ENCODE measurements around the gene RAD21L1.
A peak's percentile ranks its signal among the peaks of the same experiment; 100 is the strongest.

Gene RAD21L1

GRCh38 chr20:1203630-1204029 lies 22.2 kb upstream of the RAD21L1 start:
- Histone ChIP-seq H2BK5ac (ENCODE audit: low read depth, low read length, poor library complexity) (no peak overlapping the region), H3K9ac (ENCODE audit: low read length) (no peak overlapping the region), H2BK120ac (ENCODE audit: insufficient read depth, low read length, poor library complexity) (no peak overlapping the region), H2BK12ac (ENCODE audit: low read length) (no peak overlapping the region), H3K4me3 (ENCODE audit: low read depth, low read length) (no peak overlapping the region), H2AFZ (ENCODE audit: insufficient read depth, low read length, poor library complexity) (no peak overlapping the region), H3K27me3 (ENCODE audit: insufficient read depth, low read length) (no peaks in the 10 kb centered on the region), H3K18ac (ENCODE audit: low read length) (no peak overlapping the region), H3K27ac (ENCODE audit: low read depth, low read length) (no peak overlapping the region), H4K12ac (ENCODE audit: low read depth, low read length) (no peak overlapping the region), H3K9me3 (ENCODE audit: insufficient read depth, low read depth, low read length) (no peaks in the 10 kb centered on the region), H3K23ac (ENCODE audit: low read length) (no peak overlapping the region), H4K91ac (ENCODE audit: low read depth, low read length) (no peak overlapping the region), H3K4ac (ENCODE audit: low read depth, low read length) (no peak overlapping the region), H3K14ac (ENCODE audit: low read length) (no peak overlapping the region), H3K4me1 (ENCODE audit: control insufficient read depth in 1 of 2, insufficient read depth in 2 of 2, low read length in 2 of 2) (no peaks in the 10 kb centered on the region), H4K8ac (ENCODE audit: low read depth, low read length) (no peak overlapping the region), H3K79me2 (ENCODE audit: control insufficient read depth, insufficient read depth, low read length, poor library complexity) (no peaks in the 10 kb centered on the region), H2AK5ac (ENCODE audit: low read length) (no peak overlapping the region), H3K4me2 (ENCODE audit: low read length) (no peak overlapping the region), H3K79me1 (ENCODE audit: low read length) (no peaks in the 10 kb centered on the region), H3K36me3 (ENCODE audit: control insufficient read depth in 1 of 2, insufficient read depth in 2 of 2, low read length in 2 of 2) (no peaks in the 10 kb centered on the region)
- WGBS (ENCODE audit: extremely low coverage, insufficient coverage, insufficient read length): no CpG with 5 or more reads among the region's 5 CpGs
- no peak for DNase-seq

- Histone ChIP-seq H3K23ac (ENCODE audit: low read length) (no peak overlapping the region), H3K4me3 (ENCODE audit: low read depth, low read length) (no peak overlapping the region), H4K12ac (ENCODE audit: low read depth, low read length) (no peak overlapping the region), H3K27me3 (ENCODE audit: insufficient read depth, low read length) (no peaks in the 10 kb centered on the region), H3K9me3 (ENCODE audit: insufficient read depth, low read depth, low read length) (no peaks in the 10 kb centered on the region), H3K14ac (ENCODE audit: low read length) (no peak overlapping the region), H4K8ac (ENCODE audit: low read depth, low read length) (no peak overlapping the region), H3K4me2 (ENCODE audit: low read length) (no peak overlapping the region), H2BK120ac (ENCODE audit: insufficient read depth, low read length, poor library complexity) (no peak overlapping the region), H2BK12ac (ENCODE audit: low read length) (no peak overlapping the region), H3K36me3 (ENCODE audit: control insufficient read depth in 1 of 2, insufficient read depth in 2 of 2, low read length in 2 of 2) (no peaks in the 10 kb centered on the region), H4K91ac (ENCODE audit: low read depth, low read length) (no peak overlapping the region), H3K9ac (ENCODE audit: low read length) (no peak overlapping the region), H2AK5ac (ENCODE audit: low read length) (no peak overlapping the region), H2BK5ac (ENCODE audit: low read depth, low read length, poor library complexity) (no peak overlapping the region), H2AFZ (ENCODE audit: insufficient read depth, low read length, poor library complexity) (no peak overlapping the region), H3K18ac (ENCODE audit: low read length) (no peak overlapping the region), H3K4ac (ENCODE audit: low read depth, low read length) (no peak overlapping the region), H3K79me2 (ENCODE audit: control insufficient read depth, insufficient read depth, low read length, poor library complexity) (no peaks in the 10 kb centered on the region), H3K4me1 (ENCODE audit: control insufficient read depth in 1 of 2, insufficient read depth in 2 of 2, low read length in 2 of 2) (no peaks in the 10 kb centered on the region), H3K27ac (ENCODE audit: low read depth, low read length) (no peak overlapping the region), H3K79me1 (ENCODE audit: low read length) (no peaks in the 10 kb centered on the region)
- DNase-seq: no peak
- WGBS (ENCODE audit: extremely low coverage, insufficient coverage, insufficient read length): no CpG with 5 or more reads among the region's 5 CpGs
Observed at GRCh38 chr20:1204113-1204512, 21.7 kb upstream of the RAD21L1 start.

GRCh38 chr20:1204576-1204975 lies 21.3 kb upstream of the RAD21L1 start:
- H3K23ac ChIP-seq (ENCODE audit: low read length): no peak overlapping the region
- no peak for DNase-seq
- H3K4me1 ChIP-seq (ENCODE audit: control insufficient read depth in 1 of 2, insufficient read depth in 2 of 2, low read length in 2 of 2): no peaks in the 10 kb centered on the region
- no peaks in the 10 kb centered on the region for H3K27me3 ChIP-seq (ENCODE audit: insufficient read depth, low read length)
- H3K79me2 ChIP-seq (ENCODE audit: control insufficient read depth, insufficient read depth, low read length, poor library complexity): no peaks in the 10 kb centered on the region
- H3K14ac ChIP-seq (ENCODE audit: low read length): no peak overlapping the region
- no peak overlapping the region for H2AFZ ChIP-seq (ENCODE audit: insufficient read depth, low read length, poor library complexity)
- H3K79me1 ChIP-seq (ENCODE audit: low read length): no peaks in the 10 kb centered on the region
- H2BK120ac ChIP-seq (ENCODE audit: insufficient read depth, low read length, poor library complexity): no peak overlapping the region
- H2AK5ac ChIP-seq (ENCODE audit: low read length): no peak overlapping the region
- no CpG with 5 or more reads among the region's 2 CpGs for WGBS (ENCODE audit: extremely low coverage, insufficient coverage, insufficient read length)
- no peak overlapping the region for H3K27ac ChIP-seq (ENCODE audit: low read depth, low read length)
- H2BK12ac ChIP-seq (ENCODE audit: low read length): no peak overlapping the region
- no peak overlapping the region for H4K12ac ChIP-seq (ENCODE audit: low read depth, low read length)
- no peak overlapping the region for H4K91ac ChIP-seq (ENCODE audit: low read depth, low read length)
- no peaks in the 10 kb centered on the region for H3K36me3 ChIP-seq (ENCODE audit: control insufficient read depth in 1 of 2, insufficient read depth in 2 of 2, low read length in 2 of 2)
- peak overlapping the region; percentile 36 for H3K9ac ChIP-seq (ENCODE audit: low read length)
- H4K8ac ChIP-seq (ENCODE audit: low read depth, low read length): no peak overlapping the region
- H3K4me3 ChIP-seq (ENCODE audit: low read depth, low read length): no peak overlapping the region
- no peak overlapping the region for H3K4me2 ChIP-seq (ENCODE audit: low read length)
- no peaks in the 10 kb centered on the region for H3K9me3 ChIP-seq (ENCODE audit: insufficient read depth, low read depth, low read length)
- no peak overlapping the region for H3K4ac ChIP-seq (ENCODE audit: low read depth, low read length)
- no peak overlapping the region for H2BK5ac ChIP-seq (ENCODE audit: low read depth, low read length, poor library complexity)
- no peak overlapping the region for H3K18ac ChIP-seq (ENCODE audit: low read length)

GRCh38 chr20:1205802-1206201 lies 20.0 kb upstream of the RAD21L1 start:
- H2BK12ac ChIP-seq (ENCODE audit: low read length): no peak overlapping the region
- H3K4me3 ChIP-seq (ENCODE audit: low read depth, low read length): no peak overlapping the region
- no peak overlapping the region for H3K14ac ChIP-seq (ENCODE audit: low read length)
- no peak overlapping the region for H3K23ac ChIP-seq (ENCODE audit: low read length)
- no peak overlapping the region for H2BK120ac ChIP-seq (ENCODE audit: insufficient read depth, low read length, poor library complexity)
- H4K12ac ChIP-seq (ENCODE audit: low read depth, low read length): no peak overlapping the region
- H4K8ac ChIP-seq (ENCODE audit: low read depth, low read length): no peak overlapping the region
- H4K91ac ChIP-seq (ENCODE audit: low read depth, low read length): no peak overlapping the region
- H2BK5ac ChIP-seq (ENCODE audit: low read depth, low read length, poor library complexity): no peak overlapping the region
- H3K79me2 ChIP-seq (ENCODE audit: control insufficient read depth, insufficient read depth, low read length, poor library complexity): no peaks in the 10 kb centered on the region
- no peak overlapping the region for H3K18ac ChIP-seq (ENCODE audit: low read length)
- H2AFZ ChIP-seq (ENCODE audit: insufficient read depth, low read length, poor library complexity): no peak overlapping the region
- H3K4ac ChIP-seq (ENCODE audit: low read depth, low read length): no peak overlapping the region
- no peak for DNase-seq
- WGBS (ENCODE audit: extremely low coverage, insufficient coverage, insufficient read length): no CpG with 5 or more reads among the region's 8 CpGs
- no peaks in the 10 kb centered on the region for H3K79me1 ChIP-seq (ENCODE audit: low read length)
- no peaks in the 10 kb centered on the region for H3K36me3 ChIP-seq (ENCODE audit: control insufficient read depth in 1 of 2, insufficient read depth in 2 of 2, low read length in 2 of 2)
- H3K4me2 ChIP-seq (ENCODE audit: low read length): no peak overlapping the region
- no peaks in the 10 kb centered on the region for H3K9me3 ChIP-seq (ENCODE audit: insufficient read depth, low read depth, low read length)
- H3K27me3 ChIP-seq (ENCODE audit: insufficient read depth, low read length): no peaks in the 10 kb centered on the region
- no peak overlapping the region for H3K27ac ChIP-seq (ENCODE audit: low read depth, low read length)
- no peak overlapping the region for H3K9ac ChIP-seq (ENCODE audit: low read length)
- H2AK5ac ChIP-seq (ENCODE audit: low read length): no peak overlapping the region
- no peaks in the 10 kb centered on the region for H3K4me1 ChIP-seq (ENCODE audit: control insufficient read depth in 1 of 2, insufficient read depth in 2 of 2, low read length in 2 of 2)

Data from trophoblast cell (in vitro differentiated cells and primary cell).